Measurements from ENCODE around the gene ARFGAP3. TPM values are rescaled to one million over a fixed set of nuclear protein-coding genes. Genes with fewer than 3 reads are reported as not detected.
A peak's percentile ranks its signal among the peaks of the same experiment; 100 is the strongest.

ARFGAP3 gene, protein sequence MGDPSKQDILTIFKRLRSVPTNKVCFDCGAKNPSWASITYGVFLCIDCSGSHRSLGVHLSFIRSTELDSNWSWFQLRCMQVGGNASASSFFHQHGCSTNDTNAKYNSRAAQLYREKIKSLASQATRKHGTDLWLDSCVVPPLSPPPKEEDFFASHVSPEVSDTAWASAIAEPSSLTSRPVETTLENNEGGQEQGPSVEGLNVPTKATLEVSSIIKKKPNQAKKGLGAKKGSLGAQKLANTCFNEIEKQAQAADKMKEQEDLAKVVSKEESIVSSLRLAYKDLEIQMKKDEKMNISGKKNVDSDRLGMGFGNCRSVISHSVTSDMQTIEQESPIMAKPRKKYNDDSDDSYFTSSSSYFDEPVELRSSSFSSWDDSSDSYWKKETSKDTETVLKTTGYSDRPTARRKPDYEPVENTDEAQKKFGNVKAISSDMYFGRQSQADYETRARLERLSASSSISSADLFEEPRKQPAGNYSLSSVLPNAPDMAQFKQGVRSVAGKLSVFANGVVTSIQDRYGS
- 62.0 and 78.2 TPM in 2 replicates for total RNA-seq
- polyA plus RNA-seq (2012): 43.8 TPM

DNA sequence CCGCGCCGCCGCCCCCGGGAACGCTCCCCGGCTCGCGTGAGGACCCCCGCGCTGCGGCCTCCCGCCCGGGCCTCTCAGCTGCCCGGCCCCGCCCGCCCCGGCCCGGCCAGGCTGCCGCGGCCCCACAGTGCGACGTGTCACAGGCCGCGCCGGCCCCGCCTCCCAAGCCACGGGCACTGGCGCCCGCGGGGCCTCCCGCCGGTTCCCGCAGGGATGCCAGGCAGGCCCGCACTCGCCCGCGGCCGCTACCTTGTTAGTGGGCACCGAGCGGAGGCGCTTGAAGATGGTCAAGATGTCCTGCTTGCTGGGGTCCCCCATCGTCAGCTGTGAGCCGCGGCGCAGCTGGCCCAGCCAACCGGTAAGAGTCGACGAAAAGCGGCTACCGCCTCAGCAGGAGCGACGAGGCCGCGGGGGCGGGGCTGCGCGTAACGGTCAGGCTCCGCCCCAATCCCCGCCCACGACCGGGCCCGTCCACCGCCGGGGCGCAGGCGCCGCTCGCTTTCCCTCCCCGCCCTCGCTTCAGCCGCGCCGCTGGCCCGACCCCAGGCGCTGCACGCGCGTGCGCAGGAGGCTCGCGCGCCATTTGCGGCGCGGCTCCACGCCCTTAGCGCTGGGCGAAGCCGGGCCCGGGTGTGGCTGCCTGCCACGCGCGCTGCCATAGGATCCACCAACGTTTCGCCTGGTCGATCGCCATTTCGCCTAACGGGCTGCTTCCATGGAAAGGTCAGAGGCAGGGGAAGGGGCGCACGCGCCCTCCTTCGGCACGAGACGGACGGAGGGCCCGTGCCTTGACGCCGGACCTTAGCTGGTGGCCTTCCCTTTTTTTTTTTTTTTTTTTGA lies at the start of gene ARFGAP3:
Gene ARFGAP3 (minus strand): TSS at position 409 of the 840 bp plus-strand sequence. CDS start 91 bp downstream, at position 318.
- DNase-seq (ENCODE audit: low read depth): peak; percentile 93

DNA sequence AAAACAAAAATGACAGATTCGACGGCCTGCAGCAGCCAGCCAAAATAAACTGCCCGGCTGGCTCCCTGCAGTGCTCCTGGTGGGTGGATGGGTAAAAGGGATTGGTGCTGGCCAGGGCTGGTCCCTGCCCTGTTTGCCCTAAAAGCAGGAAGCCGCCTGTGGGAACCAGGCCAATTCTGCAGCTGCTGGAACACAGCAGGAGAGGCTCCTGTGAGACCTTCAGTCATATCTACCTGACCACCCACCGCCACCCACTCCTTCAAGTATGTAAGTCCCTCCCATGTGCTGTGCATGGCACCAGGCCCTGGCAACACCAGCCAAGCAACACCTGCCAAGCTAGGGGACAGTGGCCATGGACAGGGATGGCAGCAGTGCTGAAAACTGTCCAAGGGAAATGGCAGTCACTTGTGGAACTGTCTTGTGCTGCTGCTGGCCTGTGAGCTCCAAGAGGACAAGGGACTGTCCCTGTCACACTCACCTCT lies 48.7 kb upstream of the ARFGAP3 start:
- DNase-seq (ENCODE audit: low read depth): peak; percentile 67

DNA sequence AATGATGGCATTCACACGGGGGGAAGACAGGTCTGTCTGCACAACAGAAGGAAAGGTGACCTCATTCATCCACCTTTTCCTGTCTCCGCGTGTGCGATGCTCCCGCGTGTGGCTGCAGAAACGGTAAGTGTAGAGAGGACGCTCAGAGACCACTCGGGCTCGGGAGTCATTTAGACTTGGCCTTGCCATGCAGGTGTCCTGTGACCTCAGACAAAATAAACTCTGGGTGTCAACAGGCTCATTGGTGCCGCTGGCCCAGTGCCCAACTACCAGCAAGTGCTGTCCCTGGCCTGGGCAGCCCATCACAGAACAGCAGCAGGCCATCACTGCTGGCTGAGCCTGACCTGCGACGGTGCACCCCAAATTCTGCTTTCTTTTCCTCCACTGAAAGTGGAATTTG lies 48.1 kb upstream of the ARFGAP3 start:
- no peak for DNase-seq (ENCODE audit: low read depth)

DNA sequence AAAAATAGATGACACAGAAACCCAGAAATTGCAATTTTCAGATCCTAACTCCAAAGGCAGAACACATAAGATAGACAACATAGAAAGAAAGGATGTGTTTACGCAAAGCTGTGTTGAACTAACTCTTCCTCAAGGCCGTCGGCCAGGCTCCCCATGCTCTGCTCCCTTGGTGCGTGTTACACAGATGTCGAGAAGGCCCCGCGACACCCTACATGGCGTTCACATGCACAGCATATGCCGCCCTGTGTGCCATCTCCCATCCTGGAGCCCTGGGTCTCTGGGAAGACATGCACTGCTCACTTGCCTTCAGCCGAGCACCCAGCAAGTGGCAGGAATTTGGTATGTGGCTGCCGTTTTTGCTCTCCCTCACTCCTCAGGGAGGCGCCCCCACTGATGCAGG lies 47.0 kb upstream of the ARFGAP3 start:
- no peak for DNase-seq (ENCODE audit: low read depth)

DNA sequence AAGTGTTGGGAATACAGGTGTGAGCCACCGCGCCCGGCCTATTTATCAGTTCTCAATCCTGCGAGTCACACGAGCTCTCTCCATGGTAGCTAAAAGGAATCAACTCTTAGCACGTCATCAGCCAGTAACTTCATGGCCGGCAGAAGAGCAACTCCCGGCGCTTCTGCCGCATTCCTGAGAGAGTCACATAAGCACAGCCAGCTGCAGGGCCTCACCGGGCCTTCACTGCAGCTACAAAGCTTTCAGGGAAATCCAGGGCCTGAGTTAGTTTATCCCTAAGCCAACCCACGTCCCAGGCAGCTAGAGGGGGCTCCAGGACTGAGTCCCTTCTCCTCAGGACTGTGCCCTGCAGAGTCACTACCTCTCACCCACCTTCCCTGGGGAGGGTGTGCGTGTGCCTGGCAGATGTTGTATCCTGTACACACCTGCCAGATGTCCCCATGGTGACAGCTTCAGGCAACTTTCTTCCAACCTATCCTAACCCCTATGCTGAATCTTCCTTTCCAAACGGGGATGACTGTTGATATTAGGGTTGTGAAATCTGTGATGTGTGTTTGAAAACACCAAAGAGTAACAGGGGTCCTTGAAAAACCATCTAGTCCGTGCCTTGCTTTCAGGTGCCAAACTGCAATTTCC lies 45.9 kb upstream of the ARFGAP3 start:
- no peak for DNase-seq (ENCODE audit: low read depth)

DNA sequence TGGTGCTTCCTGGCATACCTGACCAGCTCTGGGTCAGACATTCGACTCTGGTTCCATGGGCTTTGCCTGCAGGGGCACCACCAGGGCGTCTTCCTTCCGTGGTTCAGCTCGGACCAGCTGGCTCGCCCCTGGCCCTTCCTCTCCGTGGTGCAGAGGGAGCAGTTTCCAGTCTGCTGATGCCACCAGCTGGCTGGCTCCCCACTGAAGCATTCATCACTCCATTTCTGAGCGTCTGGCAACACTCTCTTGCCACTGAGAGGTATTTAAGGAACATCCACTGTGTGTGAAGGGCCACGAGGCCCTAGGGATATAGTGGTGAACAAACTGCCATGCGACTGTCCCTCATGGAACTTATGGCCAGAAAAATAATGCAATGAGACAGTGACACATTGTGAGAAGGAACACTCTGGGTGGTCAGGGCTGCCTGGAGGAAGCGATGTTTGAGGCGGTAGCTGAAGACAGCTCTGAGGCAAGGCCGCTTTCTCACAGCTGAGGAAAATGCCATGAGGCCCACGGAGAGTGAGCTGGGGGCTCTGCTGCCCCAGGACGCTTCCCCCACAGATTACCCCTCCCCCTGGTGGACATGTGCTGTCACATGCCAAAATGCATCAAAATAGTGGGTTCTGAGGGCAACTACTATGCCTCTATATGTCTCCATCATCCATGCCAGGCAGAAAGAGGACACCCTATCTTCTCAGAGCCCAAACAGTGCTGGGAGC lies 44.9 kb upstream of the ARFGAP3 start:
- peak; percentile 85 for DNase-seq (ENCODE audit: low read depth)

DNA sequence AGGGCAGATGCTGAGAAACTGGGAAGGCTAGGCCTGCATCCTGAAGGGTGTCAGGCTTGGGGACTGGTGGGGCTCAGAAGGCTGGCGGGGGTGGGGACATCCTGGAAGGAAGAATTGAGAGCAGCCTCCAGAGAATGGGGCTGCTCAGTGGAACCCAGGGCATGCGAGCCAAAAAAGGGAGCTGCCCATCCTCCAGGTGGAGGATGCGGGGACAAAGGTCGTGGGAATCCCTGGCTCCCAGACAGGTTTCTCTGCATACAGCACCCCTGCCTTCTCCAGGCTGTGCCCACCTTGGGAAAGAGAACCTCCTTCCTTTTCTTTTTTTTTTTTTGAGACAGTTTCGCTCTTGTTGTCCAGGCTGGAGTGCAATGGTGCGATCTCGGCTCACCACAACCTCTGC lies 40.9 kb upstream of the ARFGAP3 start:
- no peak for DNase-seq (ENCODE audit: low read depth)

DNA sequence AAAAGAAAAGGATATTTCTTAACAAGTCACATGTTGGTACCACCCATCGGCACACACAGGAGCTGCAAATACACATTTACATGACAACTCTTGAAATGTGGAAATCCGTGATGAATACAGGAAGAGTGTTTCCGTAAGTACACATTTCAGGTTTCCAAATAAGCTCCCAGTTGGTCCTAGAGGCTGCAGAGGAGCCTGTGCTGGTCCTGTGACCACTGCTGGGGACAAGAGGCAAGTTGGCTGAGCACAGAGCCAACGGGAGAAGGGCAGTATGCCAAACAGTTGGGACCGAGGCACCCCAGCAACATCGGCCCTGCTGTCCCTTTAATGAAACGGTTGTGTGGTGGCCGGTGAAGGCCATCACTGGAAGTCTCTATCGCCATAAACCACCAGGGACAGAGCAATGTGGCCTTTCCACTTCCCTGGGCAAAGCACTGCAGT lies 38.5 kb upstream of the ARFGAP3 start:
- no peak for DNase-seq (ENCODE audit: low read depth)

DNA sequence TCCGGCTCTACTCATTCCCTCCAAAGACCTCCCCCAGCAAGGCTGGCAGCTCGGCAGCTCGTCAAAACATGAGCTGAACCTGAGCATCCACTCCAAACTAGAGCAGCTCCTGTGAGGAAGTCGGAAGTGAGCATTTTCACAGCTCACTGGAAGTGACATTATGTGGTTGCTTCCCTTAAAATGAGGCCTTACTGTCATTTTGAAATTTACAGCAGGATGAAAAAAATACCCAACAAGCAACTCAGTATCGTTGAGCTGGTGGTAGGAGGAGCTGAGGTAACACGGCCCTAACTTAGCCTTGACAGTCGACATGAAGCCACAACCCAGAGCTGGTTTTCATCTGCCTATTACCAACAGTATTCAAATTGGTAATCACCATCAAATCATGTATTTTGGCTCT lies 38.0 kb upstream of the ARFGAP3 start:
- no peak for DNase-seq (ENCODE audit: low read depth)

DNA sequence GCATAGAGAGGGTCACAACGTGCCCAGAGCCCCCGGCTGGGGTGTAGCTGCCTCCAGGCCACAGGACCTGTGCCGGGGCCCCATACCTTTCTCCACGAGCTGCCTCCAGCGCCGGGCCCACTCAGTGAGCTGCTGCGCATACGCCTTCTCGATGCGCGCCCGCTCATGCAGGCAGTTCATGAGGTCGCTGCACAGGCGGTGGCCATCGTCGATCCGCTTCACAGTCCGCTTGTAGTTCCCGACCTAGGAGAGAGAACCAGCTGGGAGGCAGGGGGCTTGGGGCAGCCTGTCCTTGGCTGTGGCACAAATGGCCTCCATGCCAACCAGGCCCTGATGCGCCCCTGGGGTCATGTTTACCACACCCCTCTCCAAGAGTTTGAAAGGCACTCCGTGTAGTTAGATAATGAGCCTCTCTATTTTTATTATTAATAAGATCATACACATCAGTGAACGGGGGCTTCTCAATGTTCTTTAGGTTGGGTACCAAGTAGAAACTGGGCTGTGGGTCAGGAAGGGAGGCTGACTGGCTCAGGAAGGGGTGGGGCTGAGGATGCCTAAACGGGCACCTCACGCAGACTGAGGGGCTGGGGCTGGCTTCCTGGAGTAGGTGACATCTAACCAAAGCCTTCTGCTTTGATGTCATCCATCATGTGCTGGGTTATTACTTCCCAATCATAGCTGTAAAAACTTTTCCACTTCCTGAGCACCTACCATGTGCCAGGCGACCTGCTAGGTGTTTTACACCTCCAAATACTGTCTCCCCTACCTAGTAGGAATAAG lies 36.5 kb upstream of the ARFGAP3 start:
- no peak for DNase-seq (ENCODE audit: low read depth)

DNA sequence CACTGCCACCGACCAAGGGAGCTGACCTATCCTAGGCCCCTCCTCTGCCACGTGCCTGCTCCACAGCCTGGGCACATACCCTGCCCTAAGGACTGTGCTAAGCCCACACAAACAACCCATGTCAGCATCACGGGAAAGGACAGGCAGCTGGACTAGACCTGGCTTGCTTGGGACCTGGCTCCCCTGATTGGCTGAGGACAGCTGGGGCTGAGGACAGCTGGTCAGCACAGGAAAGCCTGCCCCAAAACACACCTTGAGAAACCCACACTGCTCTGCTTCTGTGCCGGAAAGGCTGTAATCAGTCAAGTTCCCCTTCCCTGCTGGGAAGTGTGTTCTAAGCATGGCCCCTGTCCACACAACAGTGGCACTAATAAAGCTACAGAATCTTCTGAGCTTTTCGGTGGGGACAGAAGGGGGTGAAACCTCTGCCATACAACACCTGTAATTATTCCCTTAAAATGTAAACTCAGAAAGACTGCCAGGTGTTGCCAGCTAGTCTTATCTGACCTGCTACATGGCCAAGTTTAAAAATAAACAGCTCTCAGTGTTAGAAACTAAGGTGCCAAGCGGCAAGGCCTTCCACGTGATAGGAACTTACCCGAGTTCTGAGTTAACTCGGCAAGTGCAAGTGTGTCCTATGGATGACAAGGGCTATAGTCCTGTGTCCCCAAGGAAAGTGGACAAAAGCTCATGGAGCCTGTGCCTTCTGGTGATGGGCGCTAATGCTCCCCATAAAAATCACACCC lies 35.7 kb upstream of the ARFGAP3 start:
- DNase-seq (ENCODE audit: low read depth): no peak

DNA sequence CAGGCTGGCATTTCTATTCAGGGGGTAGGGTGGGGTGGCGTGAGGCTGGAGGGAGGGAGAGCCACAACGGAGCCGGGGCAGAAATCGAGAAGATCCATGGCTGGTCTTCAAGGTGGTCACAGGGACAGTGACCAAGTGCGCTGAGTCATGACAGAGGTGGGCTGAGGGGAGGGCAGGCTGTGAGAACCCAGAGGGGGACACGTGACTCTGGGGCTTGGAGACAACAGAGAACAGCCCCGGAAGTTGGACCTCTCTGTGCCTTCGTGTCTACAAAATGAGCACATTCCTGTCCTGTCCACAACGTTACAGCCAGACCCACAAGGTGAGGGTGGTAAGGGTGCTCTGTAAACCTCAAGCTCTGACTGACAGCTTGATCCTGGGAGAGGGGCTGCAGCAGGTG lies 35.1 kb upstream of the ARFGAP3 start:
- no peak for DNase-seq (ENCODE audit: low read depth)

DNA sequence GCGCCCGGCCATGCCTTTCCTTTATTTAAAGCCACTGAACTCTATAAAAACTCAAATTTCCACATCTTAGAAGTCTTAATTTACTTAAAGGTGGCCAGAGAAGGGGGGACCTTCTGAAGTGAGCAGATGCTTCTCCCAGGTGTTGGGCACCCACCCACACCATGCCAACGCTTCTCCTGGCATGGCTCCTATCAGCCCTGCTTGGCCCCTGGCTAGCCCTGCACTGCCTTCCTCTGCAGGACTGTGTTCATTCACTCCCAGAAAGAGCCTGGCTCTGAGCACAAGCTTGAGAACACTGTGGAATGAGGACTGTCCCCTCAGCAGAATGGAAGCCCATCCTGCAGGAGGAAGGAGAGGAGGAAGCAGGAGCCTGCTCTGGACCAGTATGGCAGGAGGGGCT lies 34.6 kb upstream of the ARFGAP3 start:
- DNase-seq (ENCODE audit: low read depth): no peak

DNA sequence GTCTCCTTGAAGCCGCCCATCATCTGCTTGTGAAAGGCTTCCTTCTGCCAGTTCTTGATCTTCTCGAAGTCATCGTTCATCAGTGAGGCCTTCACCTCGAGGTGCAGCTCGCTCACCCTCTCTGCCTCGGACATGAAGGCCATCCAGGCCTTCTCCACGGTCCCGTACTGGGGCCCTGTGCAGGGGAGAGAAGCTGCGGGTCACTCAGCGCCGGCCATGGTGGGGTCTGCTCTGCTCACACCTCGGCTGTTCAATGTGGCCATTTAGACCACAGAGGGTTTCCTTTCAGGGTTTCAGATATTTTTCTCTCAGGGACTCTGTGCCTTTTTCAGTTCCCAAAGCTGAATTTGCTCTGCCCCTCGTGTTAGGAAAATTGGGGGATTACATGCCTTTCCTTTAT lies 33.9 kb upstream of the ARFGAP3 start:
- no peak for DNase-seq (ENCODE audit: low read depth)

DNA sequence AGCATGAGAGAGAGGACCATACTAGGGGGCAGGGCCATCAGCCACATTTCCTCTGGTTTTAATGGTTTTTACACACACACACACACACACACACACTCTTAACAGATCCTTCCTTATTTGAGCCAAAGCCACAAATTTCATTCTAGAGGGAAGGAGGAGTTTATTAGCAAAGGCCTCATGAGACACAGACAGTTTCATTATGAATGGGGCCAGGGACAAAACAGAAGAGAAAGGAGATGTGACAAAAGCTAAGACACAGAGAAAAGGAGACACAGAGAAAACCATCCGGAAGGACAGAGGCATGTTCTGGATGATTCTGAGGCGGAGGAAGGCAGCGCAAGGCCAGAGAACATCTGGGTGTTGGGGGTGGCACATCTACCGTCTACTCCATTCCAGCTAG lies 32.2 kb upstream of the ARFGAP3 start:
- DNase-seq (ENCODE audit: low read depth): no peak

DNA sequence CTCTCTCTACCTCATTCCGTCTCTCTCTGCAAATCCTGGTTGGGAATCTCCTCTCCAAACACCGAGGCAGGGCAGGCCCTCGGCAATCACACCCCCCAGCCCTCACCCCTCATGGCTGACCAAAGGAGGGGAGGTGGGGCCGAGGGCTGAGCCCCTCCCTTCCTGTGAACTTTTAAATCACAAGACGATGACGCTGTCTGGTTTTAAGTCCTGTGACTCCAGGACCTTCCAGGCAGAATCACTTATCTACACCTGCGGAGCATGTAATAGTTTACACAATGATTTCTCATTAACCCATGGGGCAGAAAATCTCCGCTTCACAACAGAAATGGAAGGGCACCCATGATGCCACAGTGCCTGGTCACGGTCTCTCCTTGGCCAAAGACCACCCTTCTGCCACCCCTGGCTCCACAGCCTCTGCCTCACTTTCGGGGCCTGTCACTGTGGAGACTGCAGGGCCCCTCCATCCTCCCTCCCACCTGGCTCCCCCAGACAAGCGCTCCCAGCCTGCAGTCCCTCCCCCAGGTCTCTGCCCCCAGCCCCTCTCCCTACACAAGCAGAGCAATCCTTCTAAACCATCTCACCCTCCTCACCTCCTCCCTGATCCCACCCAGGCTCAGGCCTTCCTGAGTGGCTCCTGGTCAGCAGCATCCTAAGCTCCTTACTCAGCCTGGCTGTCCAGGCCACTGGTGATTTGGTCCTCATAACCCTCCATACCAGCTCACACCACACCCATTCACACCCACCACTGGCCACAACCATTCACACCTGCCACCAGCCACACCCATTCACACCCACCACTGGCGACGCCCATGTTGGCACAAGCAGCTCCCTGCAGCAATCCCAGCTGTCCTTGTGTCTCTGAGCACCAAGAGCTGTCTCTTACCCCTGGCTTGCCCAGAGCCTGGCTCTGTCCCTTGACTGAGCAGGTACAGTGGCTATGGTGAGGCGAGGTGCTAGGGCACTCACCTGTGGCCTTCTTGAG lies 30.7 kb upstream of the ARFGAP3 start:
- DNase-seq (ENCODE audit: low read depth): peak; percentile 87

DNA sequence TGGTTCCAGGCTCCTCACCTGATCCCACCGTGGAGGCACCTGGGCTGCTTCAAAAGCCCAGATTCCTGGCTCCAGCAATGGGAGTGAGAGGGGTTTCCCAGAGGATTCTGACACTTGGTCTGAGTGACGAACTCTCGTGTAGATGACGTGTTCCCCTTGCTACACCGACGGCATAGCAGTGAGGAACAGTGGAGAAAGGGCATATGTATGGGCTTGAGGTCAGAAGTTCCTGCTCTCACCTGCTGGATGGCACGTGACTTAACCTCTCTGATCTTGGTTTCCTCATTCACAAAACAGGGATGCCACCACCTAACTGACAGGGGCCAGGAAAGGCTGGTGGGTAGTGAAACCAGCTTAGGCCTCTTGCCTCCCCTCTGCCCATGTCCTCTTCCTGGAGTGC lies 30.0 kb upstream of the ARFGAP3 start:
- DNase-seq (ENCODE audit: low read depth): no peak

DNA sequence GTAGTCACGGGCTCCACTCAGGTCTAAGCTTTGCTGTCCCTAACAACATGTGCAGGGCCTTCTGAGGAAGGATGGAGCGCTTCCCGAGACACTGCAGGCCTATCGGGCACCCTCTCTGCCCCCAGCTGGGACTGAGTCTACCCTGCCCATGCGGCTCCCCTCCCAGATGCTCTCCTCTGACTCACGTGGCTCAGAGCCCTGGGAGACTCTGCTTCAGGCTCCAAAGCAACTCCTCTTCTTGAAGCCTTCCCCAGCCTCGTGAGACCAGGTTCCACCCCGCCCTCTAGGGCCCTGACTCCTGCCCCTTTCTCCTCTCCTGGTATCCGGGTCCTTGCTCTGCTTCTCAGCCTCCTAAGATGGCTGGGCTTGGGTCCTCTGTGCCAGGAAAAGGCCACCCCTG lies 28.4 kb upstream of the ARFGAP3 start:
- DNase-seq (ENCODE audit: low read depth): peak; percentile 51

Measured in myocyte (in vitro differentiated cells).